Kidney (tissue), 14 donors: ENCODE results near the gene FAM107B. TPM values are rescaled to one million over a fixed set of nuclear protein-coding genes. Genes with fewer than 3 reads are reported as not detected.

Source experiments
- DNase-seq, 5 donors: peaks; one replicate each; pipeline ENCODE4 v3.0.0-alpha.2; 2013 to 2020
- FAIRE-seq: peaks from 2 replicates; lab custom pipeline; 2012; peaks lifted over from hg19 to GRCh38; lab: Jason Lieb, UNC
- H3K27ac ChIP-seq, 2 donors: one replicate each; pipeline ENCODE4 v1.7.0; 2013; ENCODE audit warnings: low read depth in 2 of 2, low read length in 2 of 2, inconsistent platforms in 1 of 2
- H3K27me3 ChIP-seq: one replicate; pipeline ENCODE4 v1.7.1; 2013; ENCODE audit warnings: low read length, inconsistent platforms; ENCODE audit not compliant: control insufficient read depth, insufficient read depth
- H3K36me3 ChIP-seq, 3 donors: one replicate each; pipeline versions ENCODE4 v1.7.0 to v1.7.1; 2013; ENCODE audit warnings: low read length in 3 of 3, control low read depth in 1 of 3, inconsistent platforms in 1 of 3; ENCODE audit not compliant: insufficient read depth in 3 of 3, control insufficient read depth in 2 of 3
- H3K4me1 ChIP-seq, 3 donors: one replicate each; pipeline versions ENCODE4 v1.7.0 to v1.7.1; 2013; ENCODE audit warnings: low read length in 3 of 3, inconsistent platforms in 1 of 3, low read depth in 1 of 3; ENCODE audit not compliant: control insufficient read depth in 2 of 3, insufficient read depth in 2 of 3
- H3K4me3 ChIP-seq, 3 donors: one replicate each; pipeline versions ENCODE4 v1.7.0 to v1.8.1; 2013; ENCODE audit warnings: low read length in 3 of 3, control low read depth in 1 of 3, inconsistent platforms in 1 of 3
- H3K9ac ChIP-seq, 3 donors: one replicate each; pipeline versions ENCODE4 v1.7.0 to v1.7.1; 2013; ENCODE audit warnings: low read length in 3 of 3, control low read depth in 1 of 3, inconsistent platforms in 1 of 3
- H3K9me3 ChIP-seq, 3 donors: one replicate each; pipeline versions ENCODE4 v1.7.0 to v1.7.1; 2013; ENCODE audit warnings: low read length in 3 of 3, control low read depth in 1 of 3, inconsistent platforms in 1 of 3; ENCODE audit not compliant: control insufficient read depth in 2 of 3, insufficient read depth in 1 of 3
- intact Hi-C: fragments of 100-400 bp; cut with DNase I; formaldehyde crosslinking; loops from one replicate; pipeline ENCODE4 v1.11.1; 2022
- polyA plus RNA-seq: library from polyadenylated mRNA; stranded (reverse); fragments of 350-450 nt; fragmentation: Illumina TruSeq; extraction: RNeasy Lipid Tissue Mini Kit (QIAGEN cat#74804); gene quantifications from one replicate; pipeline ENCODE4 v1.2.3, GENCODE V29; 2014; ENCODE audit warnings: low read depth, low replicate concordance; ENCODE audit not compliant: insufficient read depth
- total RNA-seq: library from RNA; stranded (reverse); fragmentation: NEBNext Ultra II Directional; extraction: Animal tissue kit (Norgen Biotek cat#: 25700); gene quantifications from one replicate; pipeline ENCODE4 v1.2.1, GENCODE V29; 2021
- TF ChIP-seq, protein P1 (sequence below): IDR thresholded peaks from 3 replicates; pipeline ENCODE4 v1.5.1; 2012; ENCODE audit warnings: mild to moderate bottlenecking, moderate library complexity, borderline replicate concordance; ENCODE audit not compliant: insufficient read depth; ENCODE audit errors: extremely low read depth
- donor health status: control.
- donor health status: control.
- donor health status: control.
- donor health status: control.
- donor health status: control.
- donor health status: DM: yes; HTN: yes; CAD: no.
- donor health status: Normal renal cell carcinoma (clear cell type).

Gene FAM107B
- total and polyA plus RNA-seq, 2 donors from 2014 or later, result 105 to 122 TPM

DNA sequence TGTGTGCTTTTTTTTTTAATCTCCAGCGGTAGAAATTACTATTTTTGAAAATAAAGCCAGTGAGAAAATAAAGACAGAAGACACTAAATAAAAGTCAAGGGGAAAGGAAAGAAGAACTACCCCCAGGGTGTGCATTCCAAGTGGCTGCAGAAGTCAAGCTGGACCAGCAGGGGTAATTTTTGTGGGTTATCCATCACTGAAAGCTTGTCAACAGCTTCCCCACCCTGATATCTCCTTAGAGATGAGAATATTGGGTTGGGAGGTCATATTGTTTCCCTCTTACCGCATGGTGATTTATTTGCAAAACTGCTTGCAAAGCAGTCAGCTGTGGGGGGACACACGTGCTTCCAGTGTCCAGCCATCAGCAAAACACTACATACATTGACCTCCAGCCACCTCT is 46.4 kb downstream of the FAM107B start:
- FAIRE-seq (no peak), DNase-seq (no peak)
- Histone ChIP-seq H3K36me3 (no peaks in the 10 kb centered on the region), H3K9me3 (no peaks in the 10 kb centered on the region), H3K27me3 (no peaks in the 10 kb centered on the region), H3K4me1 (no peaks in the 10 kb centered on the region), H3K4me3 (no peak overlapping the region), H3K27ac (no peak overlapping the region), H3K9ac (no peak overlapping the region)
- TF ChIP-seq, protein P1, sequence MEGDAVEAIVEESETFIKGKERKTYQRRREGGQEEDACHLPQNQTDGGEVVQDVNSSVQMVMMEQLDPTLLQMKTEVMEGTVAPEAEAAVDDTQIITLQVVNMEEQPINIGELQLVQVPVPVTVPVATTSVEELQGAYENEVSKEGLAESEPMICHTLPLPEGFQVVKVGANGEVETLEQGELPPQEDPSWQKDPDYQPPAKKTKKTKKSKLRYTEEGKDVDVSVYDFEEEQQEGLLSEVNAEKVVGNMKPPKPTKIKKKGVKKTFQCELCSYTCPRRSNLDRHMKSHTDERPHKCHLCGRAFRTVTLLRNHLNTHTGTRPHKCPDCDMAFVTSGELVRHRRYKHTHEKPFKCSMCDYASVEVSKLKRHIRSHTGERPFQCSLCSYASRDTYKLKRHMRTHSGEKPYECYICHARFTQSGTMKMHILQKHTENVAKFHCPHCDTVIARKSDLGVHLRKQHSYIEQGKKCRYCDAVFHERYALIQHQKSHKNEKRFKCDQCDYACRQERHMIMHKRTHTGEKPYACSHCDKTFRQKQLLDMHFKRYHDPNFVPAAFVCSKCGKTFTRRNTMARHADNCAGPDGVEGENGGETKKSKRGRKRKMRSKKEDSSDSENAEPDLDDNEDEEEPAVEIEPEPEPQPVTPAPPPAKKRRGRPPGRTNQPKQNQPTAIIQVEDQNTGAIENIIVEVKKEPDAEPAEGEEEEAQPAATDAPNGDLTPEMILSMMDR, result no peak
- intact Hi-C loops, result no loop called here

DNA sequence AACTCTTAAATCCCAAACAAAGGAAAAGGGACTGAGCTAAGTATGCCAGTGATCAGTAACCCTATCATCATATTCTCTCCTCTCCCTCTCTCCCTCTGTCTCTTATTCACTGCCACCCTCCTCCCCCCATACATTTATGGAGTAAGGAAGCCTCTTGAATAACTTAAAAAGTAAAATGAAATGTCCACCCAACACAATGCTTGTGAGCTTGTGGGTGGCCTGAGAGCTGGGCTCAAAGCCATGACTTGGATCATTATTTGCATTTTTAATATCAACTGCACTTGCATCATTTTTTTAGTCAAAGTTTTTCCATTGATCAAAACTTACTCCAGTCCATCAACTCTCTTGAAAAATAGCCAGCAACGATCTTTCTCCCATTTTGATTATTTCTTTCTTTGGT is 46.8 kb downstream of the FAM107B start:
- Histone ChIP-seq H3K4me3 (no peak overlapping the region), H3K9ac (no peak overlapping the region), H3K9me3 (no peaks in the 10 kb centered on the region), H3K27me3 (no peaks in the 10 kb centered on the region), H3K27ac (no peak overlapping the region), H3K36me3 (no peaks in the 10 kb centered on the region), H3K4me1 (no peaks in the 10 kb centered on the region)
- TF ChIP-seq, protein P1, result no peak
- DNase-seq (no peak), FAIRE-seq (no peak)
- intact Hi-C loops, result no loop called here

DNA sequence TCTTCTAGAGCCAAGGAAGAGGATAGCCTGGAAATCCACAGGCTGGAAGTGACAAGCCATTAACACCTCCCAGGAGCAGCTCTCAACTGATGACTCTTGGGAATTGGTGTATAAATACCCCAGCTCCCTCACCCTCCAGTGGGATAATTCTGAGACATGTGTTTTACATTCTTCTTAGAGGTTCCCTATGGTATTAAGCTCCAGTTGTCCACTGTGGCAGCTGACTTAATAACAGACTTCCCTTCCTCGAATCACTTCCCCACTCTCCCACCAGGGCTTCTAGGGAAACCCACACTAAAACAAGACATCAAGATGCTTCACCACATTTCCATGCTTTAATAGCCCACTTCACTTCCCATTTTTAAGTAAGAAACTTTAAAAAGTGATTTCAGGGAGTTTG is 47.2 kb downstream of the FAM107B start:
- Histone ChIP-seq H3K36me3 (no peaks in the 10 kb centered on the region), H3K4me3 (no peak overlapping the region), H3K27me3 (no peaks in the 10 kb centered on the region), H3K9ac (no peak overlapping the region), H3K9me3 (no peaks in the 10 kb centered on the region), H3K27ac (no peak overlapping the region), H3K4me1 (no peaks in the 10 kb centered on the region)
- TF ChIP-seq, protein P1, result no peak
- intact Hi-C loops, result no loop called here
- no peak for DNase-seq
- FAIRE-seq, result no peak

DNA sequence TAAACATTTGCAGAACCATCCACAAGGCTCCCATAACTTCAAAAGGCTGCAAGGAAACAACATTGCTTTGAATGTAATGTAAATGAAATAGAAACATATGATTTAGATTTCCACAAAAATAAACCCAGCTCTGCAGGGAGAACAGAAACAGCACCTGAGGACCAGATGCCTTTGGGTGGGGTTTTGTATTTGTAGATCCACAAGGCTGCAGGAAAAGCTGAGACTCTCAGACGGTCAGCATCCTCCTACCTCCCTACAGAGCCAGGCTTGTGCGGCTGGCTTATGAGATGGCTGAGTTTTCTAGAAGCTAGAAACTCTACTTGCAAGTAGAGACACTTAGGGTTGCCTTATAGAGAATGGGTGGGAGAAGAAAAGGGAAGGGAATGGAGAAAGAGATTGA is 49.8 kb downstream of the FAM107B start:
- TF ChIP-seq, protein P1, result no peak
- no peak for FAIRE-seq
- intact Hi-C loops, result no loop called here

More for the DNA sequence above, 49.8 kb downstream of the FAM107B start:
- Histone ChIP-seq H3K4me1 (no peaks in the 10 kb centered on the region), H3K9ac (no peak overlapping the region), H3K27me3 (no peaks in the 10 kb centered on the region), H3K4me3 (no peak overlapping the region), H3K9me3 (no peaks in the 10 kb centered on the region), H3K27ac (no peak overlapping the region), H3K36me3 (no peaks in the 10 kb centered on the region)
- no peak for DNase-seq
